GM19099 (cell line): Measurements from ENCODE around the gene CCDC85B.

Experiments used
- POLR2A ChIP-seq: IDR thresholded peaks from 3 replicates; pipeline ENCODE4 v1.6.1; 2011; ENCODE audit warnings: low read depth; ENCODE audit not compliant: insufficient read length; ENCODE audit errors: extremely low read depth

CCDC85B gene

GRCh38 chr11:65890324-65891218 lies at the start of gene CCDC85B:
Gene CCDC85B (plus strand): TSS chr11:65890673. CDS start chr11:65890784, 111 bp downstream.
- TF ChIP-seq POLR2A = peak; percentile 98

DNA sequence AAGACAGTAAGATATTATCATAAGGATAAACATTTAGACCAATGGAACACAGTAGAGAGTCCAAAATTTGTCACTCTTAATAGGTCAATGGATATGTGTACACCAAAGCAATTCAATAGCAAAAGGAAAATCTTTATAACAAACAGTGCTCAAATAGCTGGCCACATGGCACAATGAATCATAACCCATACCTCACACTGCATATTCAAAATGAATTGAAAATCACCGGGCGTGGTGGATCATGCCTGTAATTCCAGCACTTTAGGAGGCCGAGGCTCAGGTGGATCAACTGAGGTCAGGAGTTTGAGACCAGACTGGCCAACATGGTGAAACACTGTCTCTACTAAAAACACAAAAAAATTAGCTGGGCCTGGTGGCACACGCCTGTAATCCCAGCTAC lies 48.3 kb upstream of the CCDC85B start:
- TF ChIP-seq POLR2A = no peak

- no peak for TF ChIP-seq POLR2A
Observed at GRCh38 chr11:65843811-65844210, 46.7 kb upstream of the CCDC85B start.

GRCh38 chr11:65844231-65844872 lies 46.1 kb upstream of the CCDC85B start:
- TF ChIP-seq POLR2A = no peak

DNA sequence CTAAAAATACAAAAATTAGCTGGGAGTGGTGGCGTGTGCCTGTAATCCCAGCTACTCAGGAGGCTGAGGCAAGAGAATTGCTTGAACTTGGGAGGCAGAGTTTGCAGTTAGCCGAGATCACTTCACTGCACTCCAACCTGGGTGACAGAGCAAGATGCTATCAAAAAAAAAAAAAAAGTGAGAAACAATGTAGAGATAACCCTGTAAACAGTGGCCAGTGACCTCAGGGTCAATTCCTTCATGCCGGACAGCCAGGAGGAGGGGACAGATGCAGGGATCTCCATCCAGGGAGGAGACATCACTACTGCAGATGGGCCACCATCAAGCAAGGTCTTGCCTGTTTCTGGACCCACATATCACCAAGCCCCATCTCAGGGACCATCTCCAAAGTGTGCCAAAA lies 42.7 kb upstream of the CCDC85B start:
- TF ChIP-seq POLR2A = no peak

GRCh38 chr11:65849366-65849765 lies 41.1 kb upstream of the CCDC85B start:
- no peak for TF ChIP-seq POLR2A

GRCh38 chr11:65849771-65850216 lies 40.7 kb upstream of the CCDC85B start:
- TF ChIP-seq POLR2A = no peak

GRCh38 chr11:65850217-65851082 lies 40.0 kb upstream of the CCDC85B start:
- TF ChIP-seq POLR2A = no peak

- peak; percentile 20 for TF ChIP-seq POLR2A
Observed at GRCh38 chr11:65851083-65851579, 39.3 kb upstream of the CCDC85B start.

DNA sequence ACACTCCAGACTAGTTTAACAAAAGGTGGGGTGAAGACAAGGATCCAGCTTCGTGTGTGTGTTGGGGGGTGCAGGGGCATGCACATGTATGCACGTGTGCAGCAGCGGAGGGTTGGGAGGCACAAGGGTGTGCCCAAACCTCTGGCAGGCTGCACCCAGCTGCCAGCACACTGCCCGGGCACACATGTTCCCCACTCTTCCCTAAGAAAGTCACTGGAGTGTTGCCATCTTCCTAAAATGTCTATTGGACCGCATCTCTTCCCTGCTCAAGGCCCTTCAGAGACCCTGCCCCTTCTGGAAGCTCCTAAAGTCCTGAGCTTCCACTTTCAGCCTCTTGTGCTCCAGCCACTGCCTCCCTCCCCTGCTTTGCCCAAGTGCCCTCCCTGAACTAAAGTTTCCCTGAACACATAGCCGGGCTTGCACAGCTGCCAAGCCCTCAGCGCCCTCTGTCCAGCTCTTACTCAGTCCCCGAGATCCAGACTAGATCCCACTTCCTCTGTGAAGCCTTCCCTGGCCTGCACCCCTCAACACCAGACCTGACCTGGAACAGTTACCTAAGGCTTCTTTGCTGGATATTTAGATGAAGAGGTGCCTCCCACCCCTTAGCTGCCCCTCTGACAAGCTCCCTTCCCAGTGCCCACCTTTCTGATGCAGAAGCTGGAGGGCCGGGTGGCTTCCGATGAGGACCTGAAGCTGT lies 38.5 kb upstream of the CCDC85B start:
- TF ChIP-seq POLR2A = peak; percentile 28

- TF ChIP-seq POLR2A = peak; percentile 33
Observed at GRCh38 chr11:65852508-65853245, 37.8 kb upstream of the CCDC85B start.

DNA sequence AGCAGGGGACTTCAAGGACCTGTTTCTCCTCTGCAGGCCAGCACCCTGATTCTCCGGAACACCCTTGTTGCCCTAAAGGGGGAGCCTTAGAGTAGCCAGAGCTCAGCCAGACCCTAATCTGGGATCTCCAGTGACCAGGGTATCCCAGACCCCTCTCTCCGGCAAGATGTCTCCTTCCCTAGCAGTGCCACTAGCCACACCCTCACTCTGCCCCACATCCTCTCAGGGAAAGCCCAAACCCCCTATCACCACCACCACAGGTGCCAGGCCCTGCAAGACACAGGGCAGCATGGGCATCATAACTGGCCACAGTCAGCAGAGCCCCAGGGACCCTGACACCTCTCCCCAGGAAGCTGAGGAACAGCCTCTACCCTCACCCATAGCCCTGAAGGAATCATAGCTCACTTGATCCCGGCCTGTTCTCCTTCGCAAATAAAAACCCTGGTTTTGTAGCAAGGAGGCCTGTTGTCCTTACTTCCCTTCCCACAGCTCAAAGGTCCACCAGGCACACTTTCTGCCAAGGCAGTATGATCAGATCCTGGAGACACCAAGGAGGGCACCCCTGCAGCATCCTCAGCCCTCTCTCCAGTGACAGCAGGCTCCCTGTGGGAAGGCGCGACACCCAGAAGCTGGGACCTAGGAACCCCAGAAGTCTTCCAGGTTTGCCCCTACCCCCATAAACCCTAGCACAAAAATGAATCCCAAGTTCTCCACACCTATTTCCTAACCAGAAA lies 37.1 kb upstream of the CCDC85B start:
- peak; percentile 5 for TF ChIP-seq POLR2A

DNA sequence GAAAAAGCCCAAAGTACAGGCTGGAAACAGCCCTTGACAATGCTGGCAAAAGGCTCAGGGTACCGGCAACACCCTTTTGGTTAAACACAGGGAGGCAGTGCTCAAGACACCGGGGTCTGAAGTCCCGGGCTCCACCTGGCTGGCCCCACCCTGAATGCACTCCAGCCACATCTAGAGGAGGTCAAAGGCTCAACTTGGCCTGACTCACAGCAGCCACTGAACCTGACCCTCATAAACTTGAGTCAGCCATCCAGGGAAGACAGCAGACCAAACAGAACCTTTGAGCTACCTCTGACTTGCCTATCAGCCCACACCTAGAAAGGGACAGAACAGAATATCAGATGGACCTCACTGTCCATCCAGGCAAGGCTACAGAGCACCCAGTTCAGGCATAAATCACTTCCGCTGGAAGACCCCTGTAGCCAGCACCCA lies 36.3 kb upstream of the CCDC85B start:
- TF ChIP-seq POLR2A = no peak
